ENCODE results near the gene RTF1.
"Not testable (repeated sequence)": the region's sequence is repeated elsewhere in the genome, so short reads cannot be mapped to it uniquely, and the experiment has no call there.

The RTF1 gene

GRCh38 chr15:41435037-41435786 is 18.3 kb downstream of the RTF1 start:
- FAIRE-seq = no peak
- DNase-seq (ENCODE audit: insufficient read length, low spot score) = no peak

- no peak for FAIRE-seq
- no peak for DNase-seq (ENCODE audit: insufficient read length, low spot score)
Observed at GRCh38 chr15:41437448-41437847, 20.6 kb downstream of the RTF1 start.

GRCh38 chr15:41438206-41438605 is 21.3 kb downstream of the RTF1 start:
- no peak for DNase-seq (ENCODE audit: insufficient read length, low spot score)
- FAIRE-seq = no peak

DNA sequence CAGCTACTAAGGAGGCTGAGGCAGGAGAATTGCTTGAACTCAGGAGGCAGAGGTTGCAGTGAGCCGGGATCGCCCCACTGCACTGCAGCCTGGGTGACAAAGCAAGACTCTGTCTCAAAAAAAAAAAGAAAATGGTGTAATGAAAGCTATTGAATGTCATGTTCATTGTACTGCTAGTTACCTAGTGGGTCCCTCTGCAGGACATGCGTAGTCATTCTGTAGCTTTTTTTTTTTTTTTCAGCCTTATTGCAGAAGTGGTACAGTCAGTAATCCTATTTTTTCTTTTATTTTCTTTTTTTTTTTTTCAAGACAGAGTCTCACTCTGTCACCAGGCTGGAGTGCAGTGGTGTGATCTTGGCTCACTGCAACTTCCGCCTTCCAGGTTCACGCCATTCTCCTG is 21.9 kb downstream of the RTF1 start:
- FAIRE-seq = not testable (repeated sequence)

DNA sequence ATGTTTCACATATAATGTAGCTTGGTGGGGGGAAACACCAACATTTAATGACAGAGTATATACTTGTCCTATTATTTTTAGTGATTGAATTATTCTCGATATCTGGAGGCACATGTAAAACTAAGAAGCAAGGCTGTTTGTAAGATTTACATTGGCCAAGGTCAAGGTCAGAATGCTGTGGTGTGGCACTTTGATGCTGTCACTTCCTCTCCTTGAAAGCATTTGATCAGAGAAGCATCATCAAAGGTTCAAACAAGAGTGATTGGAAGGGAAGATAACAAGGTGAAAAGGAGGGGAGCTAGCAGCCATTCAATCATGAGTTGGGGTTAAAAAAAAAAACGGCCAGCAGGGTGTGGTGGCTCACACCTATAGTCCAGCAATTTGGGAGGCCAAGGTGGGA is 26.4 kb downstream of the RTF1 start:
- FAIRE-seq = no peak
- no peak for DNase-seq (ENCODE audit: insufficient read length, low spot score)

More for the DNA sequence above, 21.9 kb downstream of the RTF1 start:
- DNase-seq (ENCODE audit: insufficient read length, low spot score) = not testable (repeated sequence)

DNA sequence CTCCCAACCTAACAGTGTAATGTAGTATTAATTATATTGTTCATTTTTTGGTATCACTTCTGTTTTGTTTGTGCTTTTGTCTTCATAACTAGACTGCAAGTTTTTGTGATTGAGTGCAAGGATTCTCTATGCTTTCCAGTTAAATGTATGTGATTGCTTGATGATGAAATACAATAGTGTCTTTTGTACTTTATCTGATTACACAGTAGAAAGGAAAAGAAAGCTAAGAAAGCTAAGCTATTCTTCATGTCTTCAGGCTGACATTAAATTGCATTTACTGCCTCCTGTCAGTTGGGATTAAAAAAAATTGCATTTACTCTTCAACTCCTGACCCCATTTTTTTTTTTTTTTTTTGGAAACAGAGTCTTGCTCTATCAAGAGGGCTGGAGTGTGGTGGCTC is 28.5 kb downstream of the RTF1 start:
- DNase-seq (ENCODE audit: insufficient read length, low spot score) (no peak), FAIRE-seq (no peak)

DNA sequence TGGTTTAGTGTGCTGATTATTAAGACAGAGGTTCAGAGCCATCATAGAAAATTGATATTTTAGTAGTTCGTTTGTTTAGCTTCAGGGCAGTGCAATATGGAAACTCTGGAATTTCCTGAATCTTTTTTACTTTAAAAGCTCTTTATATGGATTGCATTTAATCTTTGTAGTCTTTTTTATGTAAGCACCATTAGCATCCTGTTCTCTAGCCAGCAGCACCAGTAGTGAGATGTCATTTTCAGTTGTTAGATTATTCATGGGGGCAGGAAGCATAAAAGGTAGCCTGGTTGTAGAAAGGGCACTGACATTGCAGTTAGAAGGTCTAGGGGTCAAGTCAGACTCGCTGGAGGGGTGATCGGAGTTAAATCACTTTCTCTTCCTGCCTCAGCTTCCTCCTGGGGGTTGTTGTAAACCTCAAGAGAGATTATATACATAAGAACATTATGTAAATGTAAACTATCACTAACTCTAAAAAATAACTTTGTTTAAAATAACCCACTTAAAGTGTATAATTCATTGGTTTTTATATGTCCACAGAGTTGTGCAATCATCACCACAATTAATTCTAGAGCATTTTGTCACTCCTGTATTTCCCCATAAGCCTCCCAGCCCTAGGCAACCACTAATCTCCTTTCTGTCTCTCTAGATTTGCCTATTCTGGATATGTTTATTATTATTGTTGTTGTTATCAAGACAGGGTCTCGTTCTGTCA is 45.3 kb downstream of the RTF1 start:
- DNase-seq (ENCODE audit: insufficient read length, low spot score) (no peak), FAIRE-seq (no peak)

- DNase-seq (ENCODE audit: insufficient read length, low spot score) (no peak), FAIRE-seq (no peak)
Observed at GRCh38 chr15:41464889-41465580, 48.1 kb downstream of the RTF1 start.

DNA sequence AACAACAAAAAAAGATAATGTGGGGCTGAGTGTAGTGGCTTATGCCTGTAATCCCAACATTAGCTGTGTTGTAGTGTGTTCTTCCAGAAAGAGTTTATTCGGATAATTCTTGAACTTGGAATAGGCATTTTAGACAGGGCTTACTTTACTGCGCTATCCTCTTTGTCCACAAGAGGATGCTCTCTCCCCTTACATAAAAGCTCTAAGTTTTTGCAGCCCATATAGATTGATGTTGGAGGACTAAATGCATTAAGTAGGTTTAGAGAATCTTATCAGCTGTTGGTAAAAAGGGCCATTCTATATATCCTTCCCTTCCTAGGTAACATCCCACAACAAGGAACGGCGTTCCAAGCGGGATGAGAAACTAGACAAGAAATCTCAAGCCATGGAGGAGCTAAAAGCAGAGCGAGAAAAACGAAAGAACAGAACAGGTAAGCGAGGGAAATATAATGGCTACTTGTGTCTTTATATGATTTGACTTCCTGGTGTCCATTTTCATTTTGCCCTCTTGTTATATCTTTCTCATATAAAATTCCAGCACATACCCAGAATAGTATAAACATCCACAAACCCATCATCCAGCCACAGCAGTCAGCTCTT is 49.0 kb downstream of the RTF1 start:
- FAIRE-seq = peak; percentile 81

GRCh38 chr15:41466711-41467110 is 49.8 kb downstream of the RTF1 start:
- FAIRE-seq = no peak
- no peak for DNase-seq (ENCODE audit: insufficient read length, low spot score)

More for the DNA sequence above, 49.0 kb downstream of the RTF1 start:
- peak; percentile 43 for DNase-seq (ENCODE audit: insufficient read length, low spot score)

DNA sequence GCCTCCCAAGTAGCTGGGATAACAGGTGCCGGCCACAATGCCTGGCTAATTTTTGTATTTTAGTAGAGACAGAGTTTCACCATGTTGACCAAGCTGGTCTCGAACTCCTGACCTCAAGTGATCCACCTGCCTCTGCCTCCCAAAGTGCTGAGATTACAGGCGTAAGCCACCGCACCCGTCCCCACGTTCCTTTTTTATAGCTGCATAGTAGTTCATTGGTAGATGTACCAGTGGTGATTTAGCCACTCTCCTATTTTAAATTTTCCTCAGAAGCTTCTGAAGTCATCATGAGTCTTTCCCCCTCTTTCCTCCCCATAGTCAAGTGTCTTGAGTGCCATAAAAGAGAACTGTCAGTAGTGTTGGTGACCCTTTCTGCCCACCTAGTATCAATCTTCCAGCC is 52.7 kb downstream of the RTF1 start:
- DNase-seq (ENCODE audit: insufficient read length, low spot score); FAIRE-seq: not testable (repeated sequence)

DNA sequence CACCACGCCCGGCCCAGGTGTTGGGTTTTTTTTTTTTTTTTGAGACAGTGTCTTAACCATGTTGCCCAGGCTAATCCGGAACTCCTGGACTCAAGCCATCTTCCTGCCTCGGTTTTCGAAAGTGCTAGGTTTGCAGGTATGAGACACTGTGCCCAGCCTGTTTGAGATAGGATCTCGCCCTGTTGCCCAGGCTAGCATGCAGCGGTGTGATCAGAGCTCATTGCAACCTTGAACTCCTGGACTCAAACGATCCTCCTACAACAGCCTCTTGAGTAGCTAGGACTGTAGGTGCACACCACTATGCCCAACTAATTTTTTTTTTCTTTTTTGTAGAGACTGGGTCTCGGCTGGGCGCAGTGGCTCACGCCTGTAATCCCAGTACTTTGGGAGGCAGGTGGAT is 56.5 kb downstream of the RTF1 start:
- FAIRE-seq (no peak), DNase-seq (ENCODE audit: insufficient read length, low spot score) (no peak)

- DNase-seq (ENCODE audit: insufficient read length, low spot score) (no peak), FAIRE-seq (no peak)
Observed at GRCh38 chr15:41474436-41474835, 57.5 kb downstream of the RTF1 start.

DNA sequence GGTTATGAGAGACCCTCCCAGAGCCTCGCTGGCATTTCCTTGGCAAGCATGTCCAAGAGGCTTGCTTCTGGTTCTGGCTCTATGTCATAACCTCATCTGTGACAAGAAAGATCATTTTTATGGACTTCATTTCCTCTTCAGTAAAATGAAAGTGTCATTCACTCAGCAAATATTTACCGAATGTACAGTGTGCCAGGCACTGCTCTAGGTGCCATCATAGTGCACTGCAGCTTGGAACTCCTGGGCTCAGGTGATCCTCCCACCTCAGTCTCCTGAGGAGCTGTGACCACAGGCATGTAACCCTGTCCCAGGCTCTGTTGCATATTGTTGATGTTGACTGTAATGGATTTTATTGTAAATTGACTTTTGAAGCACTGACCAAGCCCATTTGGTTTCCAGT is 58.0 kb downstream of the RTF1 start:
- no peak for FAIRE-seq

GRCh38 chr15:41476416-41477048 is 59.6 kb downstream of the RTF1 start:
- DNase-seq (ENCODE audit: insufficient read length, low spot score) (no peak), FAIRE-seq (no peak)

More for the DNA sequence above, 58.0 kb downstream of the RTF1 start:
- DNase-seq (ENCODE audit: insufficient read length, low spot score) = no peak

- DNase-seq (ENCODE audit: insufficient read length, low spot score) (no peak), FAIRE-seq (no peak)
Observed at GRCh38 chr15:41480396-41481140, 63.7 kb downstream of the RTF1 start.

GRCh38 chr15:41482110-41482877 is 65.4 kb downstream of the RTF1 start:
- DNase-seq (ENCODE audit: insufficient read length, low spot score) = no peak
- no peak for FAIRE-seq

DNA sequence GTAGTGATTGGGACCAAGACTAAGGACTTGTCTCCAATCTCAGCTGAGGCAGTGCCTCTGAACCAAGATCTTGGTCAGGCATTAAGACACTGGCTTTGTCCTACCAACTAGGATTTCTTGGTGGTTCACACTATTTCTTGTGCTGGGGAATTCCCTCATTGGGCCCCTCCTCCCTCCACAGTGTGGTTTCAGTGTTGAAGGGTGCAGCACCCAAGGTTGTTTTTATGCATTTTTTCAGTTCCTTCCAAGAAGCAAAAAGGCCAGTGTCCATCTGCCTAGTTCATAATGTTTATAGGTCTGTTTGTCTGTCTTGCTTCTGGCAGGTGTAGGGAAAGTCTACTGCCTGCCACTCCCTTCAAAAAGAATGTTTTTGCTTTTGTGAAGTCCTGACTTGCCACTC is 66.2 kb downstream of the RTF1 start:
- DNase-seq (ENCODE audit: insufficient read length, low spot score) = peak; percentile 88
- FAIRE-seq = peak; percentile 98

DNA sequence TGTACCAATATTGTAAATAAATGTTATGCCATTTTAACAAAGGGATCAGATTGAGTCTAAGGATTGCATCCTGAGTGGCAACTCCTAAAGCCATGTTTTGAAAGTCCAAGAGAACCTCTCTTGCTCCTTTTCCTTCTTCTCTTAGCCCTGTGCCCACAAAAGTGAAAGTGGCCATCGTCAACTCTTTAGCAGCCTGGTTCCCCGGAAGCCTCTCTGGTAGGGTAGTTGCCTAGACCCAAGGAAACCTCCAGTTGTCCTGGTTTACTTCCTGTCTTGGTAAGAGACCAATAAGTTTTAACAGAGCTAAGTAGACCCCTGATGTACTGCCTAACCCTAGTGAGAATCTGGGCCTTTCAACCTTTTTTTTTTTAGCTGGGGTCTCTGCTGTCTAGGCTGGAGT is 66.6 kb downstream of the RTF1 start:
- FAIRE-seq (no peak), DNase-seq (ENCODE audit: insufficient read length, low spot score) (no peak)
